ENCODE results near the gene FUT3. TPM values are rescaled to one million over a fixed set of nuclear protein-coding genes. Genes with fewer than 3 reads are reported as not detected.
"Not testable (repeated sequence)": the region's sequence is repeated elsewhere in the genome, so short reads cannot be mapped to it uniquely, and the experiment has no call there.

FUT3 gene
- total and polyA plus RNA-seq, 2 donors (not counting 1 experiment from before 2014, with no cell fraction given) = not detected

- no peak overlapping the region for H3K27ac ChIP-seq (ENCODE audit: insufficient read depth, low read length)
- H2AFZ ChIP-seq (ENCODE audit: low read length) = no peak overlapping the region
- peaks cover 5% of the 10 kb centered on the region for H3K27me3 ChIP-seq (ENCODE audit: control insufficient read depth, insufficient read depth, low read length)
- H4K20me1 ChIP-seq (ENCODE audit: control insufficient read depth, extremely low read depth, insufficient read depth, low read length) = no peaks in the 10 kb centered on the region
- H3K4me2 ChIP-seq (ENCODE audit: extremely low read depth, insufficient read depth, low read length) = no peak overlapping the region
- H3K4me1 ChIP-seq (ENCODE audit: control insufficient read depth, extremely low read depth, insufficient read depth, low read length) = no peaks in the 10 kb centered on the region
- peak; percentile 61 to 71 for DNase-seq (ENCODE audit: low read depth in 2 of 2)
- TF ChIP-seq CTCF (conservative IDR thresholded peaks at IDR 0.05 in 1 of 2, IDR thresholded peaks at IDR 0.05 in 1 of 2; ENCODE audit: low read depth in 1 of 2, low read length in 2 of 2) (no peak), EZH2 (IDR thresholded peaks at IDR 0.05; ENCODE audit: low read length, missing control alignments) (no peak)
- H3K9ac ChIP-seq (ENCODE audit: insufficient read depth, low read length) = no peak overlapping the region
- no peak overlapping the region for H3K4me3 ChIP-seq (replicated peaks in 1 of 4; ENCODE audit: control extremely low read depth in 1 of 4, insufficient read depth in 1 of 4, low read depth in 3 of 4, low read length in 4 of 4)
- no peaks in the 10 kb centered on the region for H3K79me2 ChIP-seq (ENCODE audit: control insufficient read depth, insufficient read depth, low read length)
- no peaks in the 10 kb centered on the region for H3K36me3 ChIP-seq (ENCODE audit: control insufficient read depth, insufficient read depth, low read length)
- H3K9me3 ChIP-seq (ENCODE audit: control insufficient read depth, insufficient read depth, low read depth, low read length) = no peaks in the 10 kb centered on the region
Observed at GRCh38 chr19:5850743-5851293, 431 bp downstream of the FUT3 start.

GRCh38 chr19:5850189-5850588, 1.1 kb downstream of the FUT3 start:
- Histone ChIP-seq H3K4me3 (replicated peaks in 1 of 4; ENCODE audit: control extremely low read depth in 1 of 4, insufficient read depth in 1 of 4, low read depth in 3 of 4, low read length in 4 of 4) (no peak overlapping the region), H2AFZ (ENCODE audit: low read length) (no peak overlapping the region), H3K79me2 (ENCODE audit: control insufficient read depth, insufficient read depth, low read length) (no peaks in the 10 kb centered on the region), H3K9me3 (ENCODE audit: control insufficient read depth, insufficient read depth, low read depth, low read length) (no peaks in the 10 kb centered on the region), H4K20me1 (ENCODE audit: control insufficient read depth, extremely low read depth, insufficient read depth, low read length) (no peaks in the 10 kb centered on the region), H3K27ac (ENCODE audit: insufficient read depth, low read length) (no peak overlapping the region), H3K36me3 (ENCODE audit: control insufficient read depth, insufficient read depth, low read length) (no peaks in the 10 kb centered on the region), H3K4me2 (ENCODE audit: extremely low read depth, insufficient read depth, low read length) (no peak overlapping the region), H3K4me1 (ENCODE audit: control insufficient read depth, extremely low read depth, insufficient read depth, low read length) (no peaks in the 10 kb centered on the region), H3K27me3 (ENCODE audit: control insufficient read depth, insufficient read depth, low read length) (peaks cover 5% of the 10 kb centered on the region), H3K9ac (ENCODE audit: insufficient read depth, low read length) (no peak overlapping the region)
- TF ChIP-seq EZH2 (IDR thresholded peaks at IDR 0.05; ENCODE audit: low read length, missing control alignments) (no peak), CTCF (conservative IDR thresholded peaks at IDR 0.05 in 1 of 2, IDR thresholded peaks at IDR 0.05 in 1 of 2; ENCODE audit: low read depth in 1 of 2, low read length in 2 of 2) (no peak)
- DNase-seq (ENCODE audit: low read depth in 2 of 2) = no peak

GRCh38 chr19:5848621-5849020, 2.6 kb downstream of the FUT3 start:
- not testable (repeated sequence) for H3K4me1 ChIP-seq (ENCODE audit: control insufficient read depth, extremely low read depth, insufficient read depth, low read length); DNase-seq (ENCODE audit: low read depth in 2 of 2); H3K9ac ChIP-seq (ENCODE audit: insufficient read depth, low read length); H3K79me2 ChIP-seq (ENCODE audit: control insufficient read depth, insufficient read depth, low read length); H3K27me3 ChIP-seq (ENCODE audit: control insufficient read depth, insufficient read depth, low read length); H4K20me1 ChIP-seq (ENCODE audit: control insufficient read depth, extremely low read depth, insufficient read depth, low read length); H3K4me2 ChIP-seq (ENCODE audit: extremely low read depth, insufficient read depth, low read length); H3K4me3 ChIP-seq (replicated peaks in 1 of 4; ENCODE audit: control extremely low read depth in 1 of 4, insufficient read depth in 1 of 4, low read depth in 3 of 4, low read length in 4 of 4); H3K36me3 ChIP-seq (ENCODE audit: control insufficient read depth, insufficient read depth, low read length); H2AFZ ChIP-seq (ENCODE audit: low read length); H3K9me3 ChIP-seq (ENCODE audit: control insufficient read depth, insufficient read depth, low read depth, low read length); H3K27ac ChIP-seq (ENCODE audit: insufficient read depth, low read length)

- not testable (repeated sequence) for H3K4me3 ChIP-seq (replicated peaks in 1 of 4; ENCODE audit: control extremely low read depth in 1 of 4, insufficient read depth in 1 of 4, low read depth in 3 of 4, low read length in 4 of 4); H2AFZ ChIP-seq (ENCODE audit: low read length); H3K79me2 ChIP-seq (ENCODE audit: control insufficient read depth, insufficient read depth, low read length); H3K9ac ChIP-seq (ENCODE audit: insufficient read depth, low read length); H3K27ac ChIP-seq (ENCODE audit: insufficient read depth, low read length); DNase-seq (ENCODE audit: low read depth in 2 of 2); H3K4me2 ChIP-seq (ENCODE audit: extremely low read depth, insufficient read depth, low read length); H4K20me1 ChIP-seq (ENCODE audit: control insufficient read depth, extremely low read depth, insufficient read depth, low read length); H3K36me3 ChIP-seq (ENCODE audit: control insufficient read depth, insufficient read depth, low read length); H3K9me3 ChIP-seq (ENCODE audit: control insufficient read depth, insufficient read depth, low read depth, low read length); H3K4me1 ChIP-seq (ENCODE audit: control insufficient read depth, extremely low read depth, insufficient read depth, low read length); H3K27me3 ChIP-seq (ENCODE audit: control insufficient read depth, insufficient read depth, low read length)
Observed at GRCh38 chr19:5847846-5848245, 3.4 kb downstream of the FUT3 start.
